ENCODE data around the gene SH2D1B.

GRCh38 chr1:162369571-162369970 lies 42.4 kb downstream of the SH2D1B start:
- TF ChIP-seq CTCF (conservative IDR thresholded peaks at IDR 0.05; ENCODE audit: low read depth, low read length) = no peak
- no peak for TF ChIP-seq EZH2phosphoT487 (IDR thresholded peaks at IDR 0.05; ENCODE audit: borderline replicate concordance, low read length)
